Mammary epithelial cell (primary cell): ENCODE data around the gene FAM124B.

Experiments
- EZH2 ChIP-seq: IDR thresholded peaks from 2 replicates; pipeline ENCODE4 v1.6.1; 2012; ENCODE audit warnings: low read length, inconsistent platforms, borderline replicate concordance
- TF ChIP-seq, protein P1 (sequence below), 2 donors: IDR thresholded peaks in 1 of 2; conservative IDR thresholded peaks in 1 of 2; 2 replicates each; pipeline ENCODE4 v1.5.1; 2011 to 2012; ENCODE audit warnings: inconsistent platforms in 2 of 2, low read length in 2 of 2, mild to moderate bottlenecking in 2 of 2, control low read depth in 1 of 2, low read depth in 1 of 2; ENCODE audit not compliant: insufficient read depth in 1 of 2; ENCODE audit errors: extremely low read depth in 1 of 2

DNA sequence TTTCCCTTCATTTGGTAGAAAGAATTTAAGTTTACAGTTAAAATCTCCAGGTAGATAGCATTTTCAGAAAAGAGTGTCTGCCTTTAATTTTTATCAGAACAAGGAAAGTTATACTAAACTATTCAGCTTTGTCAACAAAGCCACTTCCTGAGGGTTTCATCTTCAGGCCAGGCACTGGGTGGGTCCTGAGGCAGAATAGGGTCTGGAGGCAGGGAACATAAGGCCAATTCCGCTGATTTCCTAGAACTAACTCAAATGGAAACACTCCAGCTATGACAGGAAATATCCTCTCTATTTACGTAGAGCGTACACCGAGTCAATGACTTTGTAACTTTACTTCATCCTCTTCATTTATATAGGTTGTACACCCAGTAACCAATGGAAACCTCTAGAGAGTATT lies 32.7 kb upstream of the FAM124B start:
- TF ChIP-seq, protein P1, sequence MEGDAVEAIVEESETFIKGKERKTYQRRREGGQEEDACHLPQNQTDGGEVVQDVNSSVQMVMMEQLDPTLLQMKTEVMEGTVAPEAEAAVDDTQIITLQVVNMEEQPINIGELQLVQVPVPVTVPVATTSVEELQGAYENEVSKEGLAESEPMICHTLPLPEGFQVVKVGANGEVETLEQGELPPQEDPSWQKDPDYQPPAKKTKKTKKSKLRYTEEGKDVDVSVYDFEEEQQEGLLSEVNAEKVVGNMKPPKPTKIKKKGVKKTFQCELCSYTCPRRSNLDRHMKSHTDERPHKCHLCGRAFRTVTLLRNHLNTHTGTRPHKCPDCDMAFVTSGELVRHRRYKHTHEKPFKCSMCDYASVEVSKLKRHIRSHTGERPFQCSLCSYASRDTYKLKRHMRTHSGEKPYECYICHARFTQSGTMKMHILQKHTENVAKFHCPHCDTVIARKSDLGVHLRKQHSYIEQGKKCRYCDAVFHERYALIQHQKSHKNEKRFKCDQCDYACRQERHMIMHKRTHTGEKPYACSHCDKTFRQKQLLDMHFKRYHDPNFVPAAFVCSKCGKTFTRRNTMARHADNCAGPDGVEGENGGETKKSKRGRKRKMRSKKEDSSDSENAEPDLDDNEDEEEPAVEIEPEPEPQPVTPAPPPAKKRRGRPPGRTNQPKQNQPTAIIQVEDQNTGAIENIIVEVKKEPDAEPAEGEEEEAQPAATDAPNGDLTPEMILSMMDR (conservative IDR thresholded peaks at IDR 0.05 in 1 of 2, IDR thresholded peaks at IDR 0.05 in 1 of 2; ENCODE audit: extremely low read depth in 1 of 2, insufficient read depth in 1 of 2, low read depth in 1 of 2, low read length in 2 of 2) = no peak
- no peak for TF ChIP-seq EZH2
